HG03521 (cell line): ENCODE measurements around the gene PCDHGA2.
"Not testable (repeated sequence)": the region's sequence is repeated elsewhere in the genome, so short reads cannot be mapped to it uniquely, and the experiment has no call there.

Experiments
- ATAC-seq: cut with Tn5 transposase; IDR thresholded peaks from one replicate; pipeline ENCODE4 v1.9.1; 2021; ENCODE audit warnings: mild to moderate bottlenecking, moderate library complexity; ENCODE audit not compliant: unreplicated experiment

The PCDHGA2 gene

GRCh38 chr5:141345327-141345726 lies 6.8 kb downstream of the PCDHGA2 start:
- no peak for ATAC-seq

- ATAC-seq: not testable (repeated sequence)
Observed at GRCh38 chr5:141346017-141346416, 7.5 kb downstream of the PCDHGA2 start.

GRCh38 chr5:141349917-141350619 lies 11.5 kb downstream of the PCDHGA2 start, which contains the start of gene PCDHGB1:
Gene PCDHGB1 (plus strand): TSS chr5:141350099. CDS start chr5:141350261, 162 bp downstream.
- ATAC-seq: peak; percentile 88

GRCh38 chr5:141351591-141351990 lies 13.0 kb downstream of the PCDHGA2 start:
- no peak for ATAC-seq

- ATAC-seq: no peak
Observed at GRCh38 chr5:141354900-141355469, 16.4 kb downstream of the PCDHGA2 start, which contains the start of gene PCDHGA4. Gene PCDHGA4 (plus strand): TSS chr5:141355021. CDS start chr5:141355108, 87 bp downstream.

GRCh38 chr5:141355641-141356040 lies 17.1 kb downstream of the PCDHGA2 start:
- no peak for ATAC-seq

- no peak for ATAC-seq
Observed at GRCh38 chr5:141356133-141356532, 17.6 kb downstream of the PCDHGA2 start.

GRCh38 chr5:141356950-141357349 lies 18.4 kb downstream of the PCDHGA2 start:
- no peak for ATAC-seq

GRCh38 chr5:141359790-141360426 lies 21.3 kb downstream of the PCDHGA2 start, which contains the start of gene PCDHGB2:
Gene PCDHGB2 (plus strand): TSS chr5:141359994. CDS start chr5:141360136, 142 bp downstream.
- no peak for ATAC-seq

- ATAC-seq: no peak
Observed at GRCh38 chr5:141360685-141361084, 22.1 kb downstream of the PCDHGA2 start.

- no peak for ATAC-seq
Observed at GRCh38 chr5:141362719-141363118, 24.2 kb downstream of the PCDHGA2 start.

GRCh38 chr5:141363952-141364660 lies 25.5 kb downstream of the PCDHGA2 start, which contains the start of gene PCDHGA5:
Gene PCDHGA5 (plus strand): TSS chr5:141364162. CDS start chr5:141364331, 169 bp downstream.
- ATAC-seq: no peak

GRCh38 chr5:141366016-141366896 lies 27.7 kb downstream of the PCDHGA2 start:
- no peak for ATAC-seq

GRCh38 chr5:141369994-141370848 lies 31.7 kb downstream of the PCDHGA2 start, which contains the start of gene PCDHGB3:
Gene PCDHGB3 (plus strand): TSS chr5:141370242. CDS start chr5:141370395, 153 bp downstream.
- peak; percentile 67 for ATAC-seq

- ATAC-seq: no peak
Observed at GRCh38 chr5:141371572-141372475, 33.3 kb downstream of the PCDHGA2 start.

- ATAC-seq: no peak
Observed at GRCh38 chr5:141373673-141374317, 35.2 kb downstream of the PCDHGA2 start, which contains the start of gene PCDHGA6. Gene PCDHGA6 (plus strand): TSS chr5:141373891. CDS start chr5:141374084, 193 bp downstream.

GRCh38 chr5:141374627-141375026 lies 36.1 kb downstream of the PCDHGA2 start:
- no peak for ATAC-seq
